ENCODE results near the gene THSD7A.

GRCh38 chr7:11751315-11751714, 80.7 kb downstream of the THSD7A start:
- TF ChIP-seq POLR2A (IDR thresholded peaks at IDR 0.05; ENCODE audit: low read depth, low read length) (no peak), TAF1 (IDR thresholded peaks at IDR 0.05; ENCODE audit: borderline replicate concordance, low read depth, low read length) (no peak), POLR2AphosphoS5 (IDR thresholded peaks at IDR 0.05; ENCODE audit: low read depth, low read length) (no peak)

All from GM12892 (cell line).